ENCODE measurements around the gene LOC101059915.
"Not testable (repeated sequence)": the region's sequence is repeated elsewhere in the genome, so short reads cannot be mapped to it uniquely, and the experiment has no call there.

LOC101059915 gene

DNA sequence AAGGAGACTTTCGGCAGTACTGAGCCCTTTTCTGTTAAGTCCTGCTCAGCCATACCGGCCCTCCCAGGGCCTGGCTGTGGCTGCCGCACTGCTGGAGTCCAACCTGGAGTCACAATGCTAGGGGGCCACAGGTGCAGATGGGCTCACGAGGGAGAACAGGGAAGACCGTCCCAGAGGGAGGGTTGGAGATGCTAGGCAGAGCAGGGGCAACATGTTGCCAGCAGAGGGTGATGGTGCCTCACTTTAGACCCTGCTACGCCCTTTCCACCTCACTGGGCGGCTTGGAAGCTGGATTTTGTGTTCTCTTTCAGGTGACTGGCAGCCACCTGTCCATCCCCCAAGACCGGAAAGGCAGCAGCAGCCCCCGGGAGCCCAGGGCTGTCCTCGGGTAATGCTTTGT is 2.6 kb downstream of the LOC101059915 start:
- not testable (repeated sequence) for H3K27me3 ChIP-seq (ENCODE audit: control insufficient read depth in 2 of 2, insufficient read depth in 2 of 2, low read length in 2 of 2); H3K4me3 ChIP-seq (ENCODE audit: low read length in 2 of 2); H3K9me3 ChIP-seq (ENCODE audit: control insufficient read depth in 2 of 2, low read length in 2 of 2); H3K27ac ChIP-seq (ENCODE audit: low read depth in 2 of 2, low read length in 2 of 2); H3K9ac ChIP-seq (ENCODE audit: low read depth in 1 of 2, low read length in 2 of 2); H3K36me3 ChIP-seq (ENCODE audit: control insufficient read depth in 2 of 2, insufficient read depth in 2 of 2, low read length in 2 of 2); H3K4me1 ChIP-seq (ENCODE audit: control insufficient read depth in 2 of 2, insufficient read depth in 2 of 2, low read length in 2 of 2)

DNA sequence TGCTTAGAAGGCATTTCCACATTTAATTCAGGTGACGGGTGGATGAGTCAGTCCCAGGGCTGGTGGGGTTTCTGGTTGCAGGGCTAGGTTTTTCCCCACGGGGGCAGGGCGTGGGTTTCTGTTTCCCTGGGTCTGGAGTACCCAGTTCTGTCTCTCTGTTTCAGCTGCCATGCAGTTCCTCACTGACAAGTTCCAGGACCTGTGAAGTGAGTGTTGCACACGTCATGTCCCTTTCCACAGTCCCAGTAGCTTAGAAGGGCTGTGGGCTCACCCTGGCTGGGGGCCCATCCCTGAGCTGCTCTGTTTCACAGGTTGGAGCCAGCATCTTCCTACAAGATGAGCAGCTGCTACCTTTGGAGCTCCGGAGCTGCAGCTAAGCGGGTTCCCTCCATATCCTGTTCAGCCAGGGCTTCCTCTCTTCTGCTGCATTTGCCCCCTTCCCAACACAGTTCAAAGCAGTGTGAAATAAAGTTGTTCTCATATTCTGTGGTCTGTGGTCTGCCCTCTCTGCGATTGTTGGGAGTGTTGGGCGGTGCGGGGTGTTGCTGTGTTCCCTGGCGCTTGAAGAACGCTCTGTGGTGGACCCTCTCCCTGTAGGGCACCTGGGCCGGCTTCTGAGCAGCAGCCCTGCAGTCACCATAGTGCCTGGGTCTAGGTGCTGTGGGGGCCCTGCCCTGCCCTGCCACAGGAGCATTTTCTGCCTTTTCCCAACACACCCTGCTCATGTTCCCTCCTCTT is 3.9 kb downstream of the LOC101059915 start:
- no peak overlapping the region for H3K9ac ChIP-seq (ENCODE audit: low read depth in 1 of 2, low read length in 2 of 2)
- peaks cover 0 to 3% of the 10 kb centered on the region in 2 donors for H3K27me3 ChIP-seq (ENCODE audit: control insufficient read depth in 2 of 2, insufficient read depth in 2 of 2, low read length in 2 of 2)

DNA sequence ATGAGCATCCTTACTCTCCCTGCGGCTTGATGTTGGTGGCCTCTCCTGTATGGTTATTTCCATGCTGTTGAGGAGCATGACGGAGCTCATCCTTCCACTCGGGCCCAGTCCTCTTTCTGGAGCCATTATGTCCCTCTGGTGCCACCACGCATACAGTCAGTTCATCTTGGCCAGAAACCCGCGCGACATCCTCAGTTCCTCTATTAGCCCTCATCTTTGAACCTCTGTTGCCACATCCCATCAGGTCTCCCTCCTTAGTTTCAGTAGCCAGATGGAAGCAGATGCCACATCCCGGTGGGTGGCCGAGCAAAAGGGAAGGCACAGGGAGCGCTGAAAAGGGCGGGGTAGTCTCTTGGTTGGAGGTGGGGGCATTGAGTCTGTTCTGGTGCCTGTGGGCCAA is 4.6 kb downstream of the LOC101059915 start:
- Histone ChIP-seq H3K4me1 (ENCODE audit: control insufficient read depth in 2 of 2, insufficient read depth in 2 of 2, low read length in 2 of 2) (no peaks in the 10 kb centered on the region), H3K27me3 (ENCODE audit: control insufficient read depth in 2 of 2, insufficient read depth in 2 of 2, low read length in 2 of 2) (peaks cover 0 to 3% of the 10 kb centered on the region in 2 donors), H3K4me3 (ENCODE audit: low read length in 2 of 2) (no peak overlapping the region), H3K9me3 (ENCODE audit: control insufficient read depth in 2 of 2, low read length in 2 of 2) (no peaks in the 10 kb centered on the region), H3K9ac (ENCODE audit: low read depth in 1 of 2, low read length in 2 of 2) (no peak overlapping the region), H3K36me3 (ENCODE audit: control insufficient read depth in 2 of 2, insufficient read depth in 2 of 2, low read length in 2 of 2) (no peaks in the 10 kb centered on the region), H3K27ac (ENCODE audit: low read depth in 2 of 2, low read length in 2 of 2) (no peak overlapping the region)

More for the DNA sequence above, 3.9 kb downstream of the LOC101059915 start:
- Histone ChIP-seq H3K27ac (ENCODE audit: low read depth in 2 of 2, low read length in 2 of 2) (no peak overlapping the region), H3K4me3 (ENCODE audit: low read length in 2 of 2) (no peak overlapping the region), H3K36me3 (ENCODE audit: control insufficient read depth in 2 of 2, insufficient read depth in 2 of 2, low read length in 2 of 2) (no peaks in the 10 kb centered on the region), H3K4me1 (ENCODE audit: control insufficient read depth in 2 of 2, insufficient read depth in 2 of 2, low read length in 2 of 2) (no peaks in the 10 kb centered on the region), H3K9me3 (ENCODE audit: control insufficient read depth in 2 of 2, low read length in 2 of 2) (no peaks in the 10 kb centered on the region)

DNA sequence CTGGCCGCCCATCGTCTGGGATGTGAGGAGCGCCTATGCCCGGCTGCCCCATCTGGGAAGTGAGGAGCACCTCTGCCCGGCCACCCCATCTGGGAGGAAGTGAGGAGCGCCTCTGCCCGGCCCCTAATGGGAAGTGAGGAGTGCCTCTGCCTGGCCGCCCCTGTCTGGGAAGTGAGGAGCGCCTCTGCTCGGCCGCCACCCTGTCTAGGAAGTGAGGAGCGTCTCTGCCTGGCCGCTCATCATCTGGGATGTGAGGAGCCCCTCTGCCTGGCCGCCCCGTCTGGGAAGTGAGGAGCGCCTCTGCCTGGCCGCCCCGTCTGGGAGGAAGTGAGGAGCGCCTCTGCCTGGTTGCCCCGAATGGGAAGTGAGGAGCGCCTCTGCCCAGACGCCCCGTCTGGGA is 8.3 kb downstream of the LOC101059915 start:
- not testable (repeated sequence) for H3K36me3 ChIP-seq (ENCODE audit: control insufficient read depth in 2 of 2, insufficient read depth in 2 of 2, low read length in 2 of 2); H3K9ac ChIP-seq (ENCODE audit: low read depth in 1 of 2, low read length in 2 of 2); H3K4me3 ChIP-seq (ENCODE audit: low read length in 2 of 2); H3K4me1 ChIP-seq (ENCODE audit: control insufficient read depth in 2 of 2, insufficient read depth in 2 of 2, low read length in 2 of 2); H3K9me3 ChIP-seq (ENCODE audit: control insufficient read depth in 2 of 2, low read length in 2 of 2); H3K27ac ChIP-seq (ENCODE audit: low read depth in 2 of 2, low read length in 2 of 2); H3K27me3 ChIP-seq (ENCODE audit: control insufficient read depth in 2 of 2, insufficient read depth in 2 of 2, low read length in 2 of 2)

DNA sequence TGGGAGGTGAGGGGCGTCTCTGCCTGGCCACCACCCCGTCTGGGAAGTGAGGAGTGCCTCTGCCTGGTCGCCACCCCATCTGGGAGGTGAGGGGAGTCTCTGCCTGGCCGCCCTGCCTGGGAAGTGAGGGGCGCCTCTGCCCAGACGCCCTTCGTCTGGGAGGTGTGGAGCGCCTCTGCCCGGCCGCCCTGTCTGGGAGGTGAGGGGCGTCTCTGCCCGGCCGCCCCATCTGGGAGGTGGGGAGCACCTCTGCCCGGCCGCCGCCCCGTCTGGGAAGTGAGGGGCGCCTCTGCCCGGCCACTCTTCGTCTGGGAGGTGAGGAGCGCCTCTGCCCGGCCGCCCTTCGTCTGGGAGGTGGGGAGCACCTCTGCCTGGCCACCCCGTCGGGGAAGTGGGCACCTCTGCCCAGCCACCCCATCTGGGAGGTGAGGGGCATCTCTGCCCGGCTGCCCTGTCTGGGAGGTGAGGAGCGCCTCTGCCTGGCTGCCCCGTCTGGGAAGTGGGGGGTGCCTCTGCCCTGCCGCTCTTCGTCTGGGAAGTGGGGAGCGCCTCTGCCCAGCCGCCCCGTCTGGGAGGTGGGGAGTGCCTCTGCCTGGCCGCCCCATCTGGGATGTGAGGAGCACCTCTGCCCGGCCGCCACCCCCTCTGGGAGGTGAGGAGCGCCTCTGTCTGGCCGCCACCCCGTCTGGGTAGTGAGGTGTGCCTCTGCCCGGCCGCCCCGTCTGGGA is 8.9 kb downstream of the LOC101059915 start:
- H3K9ac ChIP-seq (ENCODE audit: low read depth in 1 of 2, low read length in 2 of 2); H3K4me3 ChIP-seq (ENCODE audit: low read length in 2 of 2); H3K27me3 ChIP-seq (ENCODE audit: control insufficient read depth in 2 of 2, insufficient read depth in 2 of 2, low read length in 2 of 2); H3K36me3 ChIP-seq (ENCODE audit: control insufficient read depth in 2 of 2, insufficient read depth in 2 of 2, low read length in 2 of 2); H3K4me1 ChIP-seq (ENCODE audit: control insufficient read depth in 2 of 2, insufficient read depth in 2 of 2, low read length in 2 of 2); H3K9me3 ChIP-seq (ENCODE audit: control insufficient read depth in 2 of 2, low read length in 2 of 2); H3K27ac ChIP-seq (ENCODE audit: low read depth in 2 of 2, low read length in 2 of 2): not testable (repeated sequence)

DNA sequence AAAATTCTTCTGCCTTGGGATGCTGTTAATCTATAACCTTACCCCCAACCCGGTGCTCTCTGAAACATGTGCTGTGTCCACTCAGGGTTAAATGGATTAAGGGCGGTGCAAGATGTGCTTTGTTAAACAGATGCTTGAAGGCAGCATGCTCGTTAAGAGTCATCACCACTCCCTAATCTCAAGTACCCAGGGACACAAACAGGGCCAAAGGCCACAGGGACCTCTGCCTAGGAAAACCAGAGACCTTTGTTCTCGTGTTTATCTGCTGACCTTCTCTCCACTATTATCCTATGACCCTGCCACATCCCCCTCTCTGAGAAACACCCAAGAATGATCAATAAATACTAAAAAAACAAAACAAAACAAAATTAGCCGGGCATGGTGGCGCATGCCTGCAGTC is 9.8 kb downstream of the LOC101059915 start:
- not testable (repeated sequence) for H3K27me3 ChIP-seq (ENCODE audit: control insufficient read depth in 2 of 2, insufficient read depth in 2 of 2, low read length in 2 of 2); H3K4me1 ChIP-seq (ENCODE audit: control insufficient read depth in 2 of 2, insufficient read depth in 2 of 2, low read length in 2 of 2); H3K4me3 ChIP-seq (ENCODE audit: low read length in 2 of 2); H3K9me3 ChIP-seq (ENCODE audit: control insufficient read depth in 2 of 2, low read length in 2 of 2); H3K9ac ChIP-seq (ENCODE audit: low read depth in 1 of 2, low read length in 2 of 2); H3K27ac ChIP-seq (ENCODE audit: low read depth in 2 of 2, low read length in 2 of 2); H3K36me3 ChIP-seq (ENCODE audit: control insufficient read depth in 2 of 2, insufficient read depth in 2 of 2, low read length in 2 of 2)

DNA sequence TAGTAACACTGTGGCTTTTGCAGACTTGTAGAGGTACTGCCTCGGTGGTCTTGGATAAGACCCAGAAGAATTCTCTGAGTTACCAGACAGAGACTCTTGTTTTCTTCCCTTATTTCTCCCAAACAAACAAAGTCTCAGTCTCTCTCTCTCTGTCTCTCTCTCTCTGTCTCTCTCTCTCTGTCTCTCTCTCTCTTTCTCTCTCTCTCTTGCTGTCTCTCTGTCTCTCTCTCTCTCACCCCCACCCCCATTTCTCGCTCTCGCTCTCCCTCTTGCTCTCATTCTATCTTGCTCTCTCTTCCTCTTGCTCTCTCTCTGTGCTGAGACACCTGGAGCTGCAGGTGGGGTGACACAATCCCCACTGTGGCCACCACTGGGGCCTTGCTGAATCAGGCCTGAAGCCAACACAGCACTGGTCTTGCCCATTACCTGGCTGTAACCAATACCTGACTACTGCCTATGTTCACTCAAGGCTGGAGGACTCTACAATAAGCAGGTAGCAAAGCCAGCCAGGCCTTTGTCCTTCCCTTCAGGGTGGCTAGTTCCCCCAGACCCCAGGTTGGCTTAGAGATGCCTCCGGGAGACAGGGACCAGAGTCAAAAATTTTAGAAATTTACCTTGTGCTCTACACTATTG is 12.3 kb downstream of the LOC101059915 start:
- H3K27ac ChIP-seq (ENCODE audit: low read depth in 2 of 2, low read length in 2 of 2) = no peak overlapping the region
- H3K9ac ChIP-seq (ENCODE audit: low read depth in 1 of 2, low read length in 2 of 2) = no peak overlapping the region
- no peak overlapping the region for H3K4me3 ChIP-seq (ENCODE audit: low read length in 2 of 2)
- H3K9me3 ChIP-seq (ENCODE audit: control insufficient read depth in 2 of 2, low read length in 2 of 2) = no peaks in the 10 kb centered on the region
- no peaks in the 10 kb centered on the region for H3K36me3 ChIP-seq (ENCODE audit: control insufficient read depth in 2 of 2, insufficient read depth in 2 of 2, low read length in 2 of 2)
- no peaks in the 10 kb centered on the region for H3K4me1 ChIP-seq (ENCODE audit: control insufficient read depth in 2 of 2, insufficient read depth in 2 of 2, low read length in 2 of 2)
- H3K27me3 ChIP-seq (ENCODE audit: control insufficient read depth in 2 of 2, insufficient read depth in 2 of 2, low read length in 2 of 2) = peaks cover 0 to 2% of the 10 kb centered on the region in 2 donors

DNA sequence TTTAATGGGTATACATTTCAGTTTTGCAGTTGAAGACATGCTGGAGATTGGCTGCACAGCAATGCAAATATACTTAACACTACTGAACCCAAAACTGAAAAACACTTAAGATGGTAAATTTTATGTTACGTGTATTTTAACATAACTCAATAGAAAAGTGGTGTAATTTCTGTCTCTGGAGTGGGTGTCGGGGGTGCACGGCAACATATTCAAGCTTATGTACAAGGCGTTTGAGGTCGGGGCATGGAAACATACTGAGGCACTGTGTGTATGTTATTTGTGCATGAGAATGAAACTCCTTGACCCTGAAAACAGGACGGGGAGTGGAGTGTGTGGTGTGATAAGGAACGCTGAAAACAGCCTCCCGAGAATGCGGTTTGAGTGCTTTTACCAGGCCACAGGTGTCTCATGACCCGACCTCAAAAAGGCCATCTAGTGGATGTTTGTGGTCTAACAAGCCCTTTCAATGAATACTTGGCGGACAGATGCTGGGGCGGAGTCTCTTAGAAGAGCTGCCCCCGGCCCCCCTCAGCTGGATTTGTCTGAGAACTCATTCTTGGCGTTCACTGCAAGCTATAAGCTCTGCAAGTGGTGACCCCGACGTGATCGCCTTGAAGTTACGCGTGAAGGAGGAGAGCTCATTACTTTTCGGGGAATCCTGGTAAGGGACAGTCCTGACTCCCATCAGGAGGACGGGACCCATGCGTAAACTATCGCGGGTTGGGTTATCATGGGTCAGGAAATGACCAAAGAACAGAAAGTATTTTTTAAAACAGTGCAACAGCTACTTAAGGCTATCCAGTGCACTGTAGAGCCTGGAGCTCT is 29.5 kb downstream of the LOC101059915 start:
- not testable (repeated sequence) for H3K4me3 ChIP-seq (ENCODE audit: low read length in 2 of 2); H3K4me1 ChIP-seq (ENCODE audit: control insufficient read depth in 2 of 2, insufficient read depth in 2 of 2, low read length in 2 of 2); H3K36me3 ChIP-seq (ENCODE audit: control insufficient read depth in 2 of 2, insufficient read depth in 2 of 2, low read length in 2 of 2); H3K9ac ChIP-seq (ENCODE audit: low read depth in 1 of 2, low read length in 2 of 2); H3K27me3 ChIP-seq (ENCODE audit: control insufficient read depth in 2 of 2, insufficient read depth in 2 of 2, low read length in 2 of 2); H3K9me3 ChIP-seq (ENCODE audit: control insufficient read depth in 2 of 2, low read length in 2 of 2); H3K27ac ChIP-seq (ENCODE audit: low read depth in 2 of 2, low read length in 2 of 2)

DNA sequence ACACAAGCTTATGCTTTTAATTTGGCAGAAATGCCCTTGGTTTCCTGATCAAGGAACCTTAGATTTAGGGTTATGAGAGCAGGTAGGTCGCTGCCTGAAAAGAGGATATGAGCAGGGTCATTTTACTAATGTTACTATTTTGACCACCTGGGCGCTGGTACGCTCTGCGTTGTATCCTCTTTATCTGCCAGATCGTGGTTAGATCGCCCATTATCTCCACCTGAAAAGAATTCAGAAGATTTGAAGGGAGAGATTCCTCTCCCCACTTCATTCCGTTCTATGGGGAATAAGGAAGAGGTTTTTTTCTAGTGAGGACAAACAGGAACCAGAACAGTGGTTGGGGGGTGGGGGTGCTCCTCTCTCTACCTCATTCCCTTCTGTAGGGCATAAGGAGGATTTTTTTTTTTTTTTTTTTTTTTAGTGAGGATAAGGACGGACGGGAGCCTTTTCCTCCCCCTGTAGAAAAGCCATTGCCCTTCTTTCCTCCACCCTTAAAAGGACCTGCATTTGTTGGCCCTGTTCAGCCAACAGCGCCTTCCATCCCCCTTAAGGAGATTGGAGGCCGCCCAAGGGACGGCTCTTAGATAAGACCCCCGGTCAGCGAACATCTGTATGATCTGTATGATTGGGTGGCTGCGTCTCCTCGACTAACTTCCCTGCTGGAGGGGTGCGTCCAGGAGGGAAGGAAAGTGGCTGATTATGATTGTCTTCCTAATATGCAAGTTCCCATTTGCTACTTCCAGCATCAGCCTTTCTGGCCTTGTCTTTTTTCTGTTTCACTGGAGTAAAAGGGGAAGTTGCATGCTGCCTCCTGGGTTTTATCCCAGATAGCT is 30.3 kb downstream of the LOC101059915 start:
- not testable (repeated sequence) for H3K36me3 ChIP-seq (ENCODE audit: control insufficient read depth in 2 of 2, insufficient read depth in 2 of 2, low read length in 2 of 2); H3K4me3 ChIP-seq (ENCODE audit: low read length in 2 of 2); H3K4me1 ChIP-seq (ENCODE audit: control insufficient read depth in 2 of 2, insufficient read depth in 2 of 2, low read length in 2 of 2); H3K27me3 ChIP-seq (ENCODE audit: control insufficient read depth in 2 of 2, insufficient read depth in 2 of 2, low read length in 2 of 2); H3K9me3 ChIP-seq (ENCODE audit: control insufficient read depth in 2 of 2, low read length in 2 of 2); H3K9ac ChIP-seq (ENCODE audit: low read depth in 1 of 2, low read length in 2 of 2); H3K27ac ChIP-seq (ENCODE audit: low read depth in 2 of 2, low read length in 2 of 2)

Measured in mucosa of rectum (tissue), 2 donors.